HepG2 (cell line): ENCODE data around the gene SLX9. TPM values are rescaled to one million over a fixed set of nuclear protein-coding genes. Genes with fewer than 3 reads are reported as not detected.

ENCODE experiments used
- ATAC-seq: fragments of 200-7000 bp; cut with Tn5 transposase; 3 replicates; pipeline ENCODE4 v1.9.1; 2020; ENCODE audit warnings: mild to moderate bottlenecking, moderate library complexity
- BruUV-seq: library from RNA; stranded (reverse); fragments of 400-500 nt; replicated peaks from 2 replicates; lab custom pipeline; 2021; lab: Mats Ljungman, UMichigan
- CTCF ChIA-PET: fragments of 300-600 bp; formaldehyde crosslinking; extraction: SDS; loops from one replicate; lab custom pipeline; 2021; ENCODE audit warnings: low total read pairs, inconsistent platforms, low intra/inter-chr PET ratio; lab: Yijun Ruan, JAX
- POLR2A ChIA-PET: fragments of 350-600 bp; sonication (Branson Sonifier 250); formaldehyde crosslinking; loops from one replicate; lab custom pipeline; 2020; ENCODE audit warnings: antibody characterized with exemption, inconsistent platforms; lab: Yijun Ruan, JAX
- DNase-seq: peaks from one replicate; pipeline ENCODE4 v3.0.0-alpha.2; 2015; ENCODE audit warnings: low spot score
- FAIRE-seq: peaks from 3 replicates; lab custom pipeline; 2011; peaks lifted over from hg19 to GRCh38; lab: Jason Lieb, UNC
- H2AFZ ChIP-seq: one replicate; pipeline ENCODE4 v1.6.1; 2011; ENCODE audit warnings: low read length, inconsistent platforms
- H3K27ac ChIP-seq: fragments of 300-600 bp; 3 replicates; pipeline ENCODE4 v1.8.0; 2011; ENCODE audit warnings: mixed run types, mild to moderate bottlenecking, mixed read lengths, low read length, inconsistent platforms; ENCODE audit not compliant: insufficient read depth; ENCODE audit errors: extremely low read length
- H3K27me3 ChIP-seq, 2 experiments: fragments of 200-600 bp in 1 of 2; 2 replicates in 1 of 2; 3 replicates in 1 of 2; pipeline versions ENCODE4 v1.6.0 to v1.8.0; 2011; ENCODE audit warnings: low read length in 2 of 2, mild to moderate bottlenecking in 2 of 2, moderate library complexity in 2 of 2, inconsistent platforms in 1 of 2; ENCODE audit not compliant: insufficient read depth in 2 of 2, control insufficient read depth in 1 of 2
- H3K36me3 ChIP-seq, 2 experiments: fragments of 200-600 bp in 1 of 2; replicated peaks in 1 of 2; 2 replicates in 1 of 2; 3 replicates in 1 of 2; pipeline versions ENCODE4 v1.5.1 to v1.8.0; 2011; ENCODE audit warnings: low read length in 2 of 2, inconsistent platforms in 1 of 2; ENCODE audit not compliant: insufficient read depth in 2 of 2, control insufficient read depth in 1 of 2
- H3K4me1 ChIP-seq: 2 replicates; pipeline ENCODE4 v1.5.1; 2012; ENCODE audit warnings: low read length, inconsistent platforms; ENCODE audit not compliant: insufficient read depth
- H3K4me2 ChIP-seq: 2 replicates; pipeline ENCODE4 v1.6.0; 2011; ENCODE audit warnings: low read depth, low read length, inconsistent platforms
- H3K4me3 ChIP-seq, 3 experiments: fragments of 200-600 bp in 1 of 3; sonication (generic), shearing (Covaris generic) in 1 of 3; replicated peaks in 1 of 3; 2 replicates each; pipeline ENCODE4 v1.5.1; 2011 to 2016; ENCODE audit warnings: low read length in 3 of 3, inconsistent platforms in 2 of 3, low read depth in 2 of 3, mild to moderate bottlenecking in 2 of 3, control low read depth in 1 of 3, mixed read lengths in 1 of 3; ENCODE audit not compliant: insufficient read depth in 1 of 3
- H3K79me2 ChIP-seq: one replicate; pipeline ENCODE4 v1.6.1; 2011; ENCODE audit warnings: low read length, inconsistent platforms; ENCODE audit not compliant: insufficient read depth
- H3K9ac ChIP-seq: 2 replicates; pipeline ENCODE4 v1.6.0; 2011; ENCODE audit warnings: mild to moderate bottlenecking, low read depth, low read length, inconsistent platforms; ENCODE audit not compliant: insufficient read depth
- H3K9me3 ChIP-seq: 2 replicates; pipeline ENCODE4 v1.5.1; 2012; ENCODE audit warnings: mild to moderate bottlenecking, low read length
- H4K20me1 ChIP-seq: 2 replicates; pipeline ENCODE4 v1.6.0; 2011; ENCODE audit warnings: inconsistent platforms, mild to moderate bottlenecking, low read length, moderate library complexity; ENCODE audit not compliant: insufficient read depth
- DPF2 ChIP-seq: sonication (generic); formaldehyde crosslinking; IDR thresholded peaks from 2 replicates; pipeline ENCODE4 v1.4.0; 2020; ENCODE audit warnings: mild to moderate bottlenecking, low read depth, missing genetic modification reagents, borderline replicate concordance
- ESRRA ChIP-seq: sonication (generic); formaldehyde crosslinking; IDR thresholded peaks from 2 replicates; pipeline ENCODE4 v1.5.1; 2020; ENCODE audit warnings: mild to moderate bottlenecking, low read depth, missing genetic modification reagents
- PHB2 ChIP-seq: fragments of 450-650 bp; IDR thresholded peaks from 2 replicates; pipeline ENCODE4 v1.6.1; 2018; ENCODE audit not compliant: partially characterized antibody
- SALL1 ChIP-seq: sonication (generic); formaldehyde crosslinking; IDR thresholded peaks from 2 replicates; pipeline ENCODE4 v1.8.0; 2022; ENCODE audit warnings: mild to moderate bottlenecking, missing genetic modification reagents
- ZNF614 ChIP-seq: IDR thresholded peaks from 2 replicates; pipeline ENCODE4 v1.6.1; 2018; ENCODE audit warnings: missing biosample characterization, missing genetic modification reagents, inconsistent platforms, borderline replicate concordance
- ZNF772 ChIP-seq: sonication (generic); formaldehyde crosslinking; IDR thresholded peaks from 2 replicates; pipeline ENCODE4 v1.5.0; 2020; ENCODE audit warnings: mild to moderate bottlenecking, missing genetic modification reagents
- ZNF781 ChIP-seq: sonication (generic); formaldehyde crosslinking; IDR thresholded peaks from 2 replicates; pipeline ENCODE4 v1.5.1; 2020; ENCODE audit warnings: borderline replicate concordance, mild to moderate bottlenecking, missing genetic modification reagents; ENCODE audit errors: not compliant biosample characterization
- ZNF83 ChIP-seq: sonication (generic); formaldehyde crosslinking; IDR thresholded peaks from 2 replicates; pipeline ENCODE4 v1.4.0; 2020; ENCODE audit warnings: missing genetic modification reagents, mild to moderate bottlenecking, borderline replicate concordance
- WGBS: methylation state at CpG from one replicate; pipeline ENCODE4 v1.1.6; 2017; ENCODE audit warnings: low lambda C conversion rate; 5-methylcytosine and 5-hydroxymethylcytosine counted together
- in situ Hi-C: cut with HindIII; loops from 2 replicates; pipeline ENCODE4 v1.10.0; 2017; ENCODE audit warnings: low pct_unique_long_range_greater_than_20kb; ENCODE audit not compliant: extremely low pct_ligation_motif_present
- intact Hi-C: fragments of 100-400 bp; cut with micrococcal nuclease; formaldehyde crosslinking; loops from one replicate; pipeline ENCODE4 v1.10.0; 2022; ENCODE audit not compliant: unreplicated experiment
- polyA plus RNA-seq, 8 experiments: library from polyadenylated mRNA; depleted of rRNA in 3 of 8; stranded (reverse) in 7 of 8; unstranded in 1 of 8; fragments of >200 nt; fragmentation: Illumina TruSeq in 4 of 8; extraction: Trizol in 4 of 8; gene quantifications; 2 replicates each; pipeline versions ENCODE4 v1.2.1 to v1.2.3, GENCODE V29; 2011 to 2016; ENCODE audit warnings: low read depth in 4 of 8, missing spikeins in 1 of 8, mixed read lengths in 1 of 8; ENCODE audit not compliant: insufficient read depth in 1 of 8
- total RNA-seq, 5 experiments: library from RNA; depleted of rRNA; stranded (reverse); fragments of >200 nt; fragmentation: Illumina TruSeq; extraction: Trizol; gene quantifications; 2 replicates each; pipeline ENCODE4 v1.2.3, GENCODE V29; 2016; ENCODE audit warnings: low read depth in 1 of 5
- TF ChIP-seq, protein P1 (sequence below): IDR thresholded peaks from 2 replicates; pipeline ENCODE4 v1.6.1; 2016; ENCODE audit warnings: low read depth, missing genetic modification reagents, missing compliant biosample characterization
- TF ChIP-seq, protein P2 (sequence below): sonication (generic); formaldehyde crosslinking; IDR thresholded peaks from 2 replicates; pipeline ENCODE4 v1.4.0; 2020; ENCODE audit warnings: missing genetic modification reagents
- TF ChIP-seq, protein P3 (sequence below), 2 experiments: sonication (generic) in 1 of 2; formaldehyde crosslinking in 1 of 2; IDR thresholded peaks; 2 replicates each; pipeline versions ENCODE4 v1.4.0 to v1.6.1; 2018 to 2020; ENCODE audit warnings: missing genetic modification reagents in 2 of 2, borderline replicate concordance in 1 of 2, low read depth in 1 of 2, mild to moderate bottlenecking in 1 of 2, missing biosample characterization in 1 of 2

Gene SLX9
- total and polyA plus RNA-seq, 2 of the 13 experiments (the other 11 are each of a cell fraction or from before 2014, with no cell fraction given): 21.0 to 47.1 TPM

DNA sequence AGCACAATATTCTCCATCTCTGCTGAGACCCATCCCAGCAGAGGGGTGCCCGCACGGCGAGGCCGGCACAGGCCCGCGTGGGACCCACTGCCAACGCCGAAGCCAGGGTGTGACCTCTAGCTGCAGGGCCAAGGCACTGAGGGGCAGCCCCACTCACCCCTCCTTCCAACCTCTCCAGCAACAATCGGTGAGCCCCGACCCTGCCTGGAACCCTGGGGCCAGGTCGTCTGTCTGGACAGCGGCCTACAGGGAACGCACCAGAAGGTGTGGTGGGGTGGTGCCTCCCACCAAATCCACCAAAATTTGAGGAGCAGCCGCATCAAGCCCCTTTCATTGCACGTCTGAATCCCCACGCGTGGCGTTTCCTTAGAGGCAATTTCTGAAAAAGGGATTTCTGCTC lies 71.6 kb downstream of the SLX9 start (continued):
- TF ChIP-seq ZNF781 (CRISPR knock-in tag): no peak

DNA sequence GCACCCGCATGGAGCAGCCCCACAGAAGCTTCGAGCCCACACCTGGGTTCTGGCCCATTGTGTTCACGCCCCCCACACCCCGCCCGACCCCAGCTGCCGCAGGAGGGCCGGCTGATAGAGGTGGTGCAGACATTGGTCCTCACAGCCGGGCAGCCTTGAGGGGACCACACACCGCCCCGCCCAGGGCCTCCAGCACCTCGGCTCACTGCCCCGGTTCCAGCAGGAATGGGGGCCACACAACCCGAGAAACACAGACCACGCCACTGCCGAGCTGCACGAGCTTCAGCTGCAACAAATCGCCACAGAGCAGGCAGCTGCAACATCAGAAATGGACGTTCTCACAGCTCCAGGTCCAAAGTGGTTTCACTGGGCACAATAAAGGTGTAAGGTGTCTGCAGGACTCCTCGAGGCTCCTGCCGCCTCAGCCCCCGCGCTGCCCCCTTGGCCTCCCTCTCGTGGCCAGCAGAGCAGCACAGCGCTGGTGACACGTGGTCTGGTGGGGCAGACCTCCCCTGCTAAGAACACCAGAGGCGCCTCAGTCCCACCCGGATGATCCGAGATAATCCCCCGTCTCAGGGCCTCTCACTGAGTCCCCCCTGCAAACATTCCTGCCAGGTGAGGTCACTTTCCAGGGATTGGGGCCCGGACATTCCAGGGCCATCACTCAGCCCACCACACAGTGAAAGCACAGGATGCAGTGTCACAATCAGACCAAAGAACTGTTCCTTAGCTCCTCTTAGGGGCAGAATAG lies 72.3 kb downstream of the SLX9 start:
- peak overlapping the region; percentile 78 for H3K9ac ChIP-seq
- peak; percentile 79 for ATAC-seq
- BruUV-seq: TSS peak; percentile 74
- no peak for TF ChIP-seq ESRRA (CRISPR knock-in tag)
- 0 out of 2 replicates have a peak, but pooled peaks have one; percentile 73 for TF ChIP-seq ZNF83 (CRISPR knock-in tag)
- TF ChIP-seq, protein P1, sequence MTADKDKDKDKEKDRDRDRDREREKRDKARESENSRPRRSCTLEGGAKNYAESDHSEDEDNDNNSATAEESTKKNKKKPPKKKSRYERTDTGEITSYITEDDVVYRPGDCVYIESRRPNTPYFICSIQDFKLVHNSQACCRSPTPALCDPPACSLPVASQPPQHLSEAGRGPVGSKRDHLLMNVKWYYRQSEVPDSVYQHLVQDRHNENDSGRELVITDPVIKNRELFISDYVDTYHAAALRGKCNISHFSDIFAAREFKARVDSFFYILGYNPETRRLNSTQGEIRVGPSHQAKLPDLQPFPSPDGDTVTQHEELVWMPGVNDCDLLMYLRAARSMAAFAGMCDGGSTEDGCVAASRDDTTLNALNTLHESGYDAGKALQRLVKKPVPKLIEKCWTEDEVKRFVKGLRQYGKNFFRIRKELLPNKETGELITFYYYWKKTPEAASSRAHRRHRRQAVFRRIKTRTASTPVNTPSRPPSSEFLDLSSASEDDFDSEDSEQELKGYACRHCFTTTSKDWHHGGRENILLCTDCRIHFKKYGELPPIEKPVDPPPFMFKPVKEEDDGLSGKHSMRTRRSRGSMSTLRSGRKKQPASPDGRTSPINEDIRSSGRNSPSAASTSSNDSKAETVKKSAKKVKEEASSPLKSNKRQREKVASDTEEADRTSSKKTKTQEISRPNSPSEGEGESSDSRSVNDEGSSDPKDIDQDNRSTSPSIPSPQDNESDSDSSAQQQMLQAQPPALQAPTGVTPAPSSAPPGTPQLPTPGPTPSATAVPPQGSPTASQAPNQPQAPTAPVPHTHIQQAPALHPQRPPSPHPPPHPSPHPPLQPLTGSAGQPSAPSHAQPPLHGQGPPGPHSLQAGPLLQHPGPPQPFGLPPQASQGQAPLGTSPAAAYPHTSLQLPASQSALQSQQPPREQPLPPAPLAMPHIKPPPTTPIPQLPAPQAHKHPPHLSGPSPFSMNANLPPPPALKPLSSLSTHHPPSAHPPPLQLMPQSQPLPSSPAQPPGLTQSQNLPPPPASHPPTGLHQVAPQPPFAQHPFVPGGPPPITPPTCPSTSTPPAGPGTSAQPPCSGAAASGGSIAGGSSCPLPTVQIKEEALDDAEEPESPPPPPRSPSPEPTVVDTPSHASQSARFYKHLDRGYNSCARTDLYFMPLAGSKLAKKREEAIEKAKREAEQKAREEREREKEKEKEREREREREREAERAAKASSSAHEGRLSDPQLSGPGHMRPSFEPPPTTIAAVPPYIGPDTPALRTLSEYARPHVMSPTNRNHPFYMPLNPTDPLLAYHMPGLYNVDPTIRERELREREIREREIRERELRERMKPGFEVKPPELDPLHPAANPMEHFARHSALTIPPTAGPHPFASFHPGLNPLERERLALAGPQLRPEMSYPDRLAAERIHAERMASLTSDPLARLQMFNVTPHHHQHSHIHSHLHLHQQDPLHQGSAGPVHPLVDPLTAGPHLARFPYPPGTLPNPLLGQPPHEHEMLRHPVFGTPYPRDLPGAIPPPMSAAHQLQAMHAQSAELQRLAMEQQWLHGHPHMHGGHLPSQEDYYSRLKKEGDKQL (CRISPR knock-in tag): peak; percentile 60; the same call in 1 of the 2 replicates
- TF ChIP-seq ZNF772 (CRISPR knock-in tag): peak; percentile 64; the same call in 1 of the 2 replicates
- TF ChIP-seq, protein P2, sequence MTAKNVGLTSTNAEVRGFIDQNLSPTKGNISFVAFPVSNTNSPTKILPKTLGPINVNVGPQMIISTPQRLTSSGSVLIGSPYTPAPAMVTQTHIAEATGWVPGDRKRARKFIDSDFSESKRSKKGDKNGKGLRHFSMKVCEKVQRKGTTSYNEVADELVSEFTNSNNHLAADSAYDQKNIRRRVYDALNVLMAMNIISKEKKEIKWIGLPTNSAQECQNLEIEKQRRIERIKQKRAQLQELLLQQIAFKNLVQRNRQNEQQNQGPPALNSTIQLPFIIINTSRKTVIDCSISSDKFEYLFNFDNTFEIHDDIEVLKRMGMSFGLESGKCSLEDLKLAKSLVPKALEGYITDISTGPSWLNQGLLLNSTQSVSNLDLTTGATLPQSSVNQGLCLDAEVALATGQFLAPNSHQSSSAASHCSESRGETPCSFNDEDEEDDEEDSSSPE (CRISPR knock-in tag): peak; percentile 69
- TF ChIP-seq DPF2 (CRISPR knock-in tag): peak; percentile 87; the same call in 1 of the 2 replicates
- TF ChIP-seq SALL1 (CRISPR knock-in tag): peak; percentile 89
- TF ChIP-seq, protein P3, sequence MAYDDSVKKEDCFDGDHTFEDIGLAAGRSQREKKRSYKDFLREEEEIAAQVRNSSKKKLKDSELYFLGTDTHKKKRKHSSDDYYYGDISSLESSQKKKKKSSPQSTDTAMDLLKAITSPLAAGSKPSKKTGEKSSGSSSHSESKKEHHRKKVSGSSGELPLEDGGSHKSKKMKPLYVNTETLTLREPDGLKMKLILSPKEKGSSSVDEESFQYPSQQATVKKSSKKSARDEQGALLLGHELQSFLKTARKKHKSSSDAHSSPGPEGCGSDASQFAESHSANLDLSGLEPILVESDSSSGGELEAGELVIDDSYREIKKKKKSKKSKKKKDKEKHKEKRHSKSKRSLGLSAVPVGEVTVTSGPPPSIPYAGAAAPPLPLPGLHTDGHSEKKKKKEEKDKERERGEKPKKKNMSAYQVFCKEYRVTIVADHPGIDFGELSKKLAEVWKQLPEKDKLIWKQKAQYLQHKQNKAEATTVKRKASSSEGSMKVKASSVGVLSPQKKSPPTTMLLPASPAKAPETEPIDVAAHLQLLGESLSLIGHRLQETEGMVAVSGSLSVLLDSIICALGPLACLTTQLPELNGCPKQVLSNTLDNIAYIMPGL (CRISPR knock-in tag; IDR thresholded peaks at IDR 0.05; ENCODE audit: borderline replicate concordance in 1 of 2, low read depth in 1 of 2): peak; percentile 12 to 72; a peak in 3 of 4 replicates
- TF ChIP-seq PHB2: no peak
- TF ChIP-seq ZNF614 (CRISPR knock-in tag): peak; percentile 22; the same call in 1 of the 2 replicates

More for the DNA sequence above, 72.3 kb downstream of the SLX9 start:
- peaks cover 92% of the 10 kb centered on the region for H3K4me1 ChIP-seq
- H3K79me2 ChIP-seq: no peaks in the 10 kb centered on the region
- 47% methylated on average over 6 of the region's 30 CpGs for WGBS
- H4K20me1 ChIP-seq: no peaks in the 10 kb centered on the region
- in situ Hi-C loops (no loop called here), intact Hi-C loops (loop anchor here (2.0 to 10.0 kb wide), 2 partner anchors 27 to 63 kb away; partner anchors contain the start of gene ADARB1)
- POLR2A ChIA-PET: interaction anchor here (1.0 to 7.0 kb wide), 20 partner anchors 9 to 297 kb away, joined by 3 to 141 read pairs (median 8); partner anchors contain the start of genes ADARB1 and PTTG1IP
- peaks cover 0 to 24% of the 10 kb centered on the region in 2 experiments; a peak in 2 of 5 replicates for H3K27me3 ChIP-seq
- H3K27ac ChIP-seq: peak overlapping the region; percentile 93
- H3K4me3 ChIP-seq: peak overlapping the region in 2 of 3 experiments; percentile 38 to 65; a peak in 3 of 6 replicates
- H2AFZ ChIP-seq: no peak overlapping the region
- FAIRE-seq: peak; percentile 70
- CTCF ChIA-PET: interaction anchor here (0.9 to 1.0 kb wide), 2 partner anchors 15 to 117 kb away, joined by 3 read pairs; no protein-coding TSS in a partner anchor
- DNase-seq: peak; percentile 95
- H3K9me3 ChIP-seq: no peaks in the 10 kb centered on the region
- no peaks in the 10 kb centered on the region for H3K36me3 ChIP-seq
- H3K4me2 ChIP-seq: peak overlapping the region; percentile 97
